Loucy (cell line): ENCODE data around the gene LMTK3.

Experiments
- EZH2phosphoT487 ChIP-seq: fragments of 200-600 bp; IDR thresholded peaks from 2 replicates; pipeline ENCODE4 v1.6.1; 2018; ENCODE audit warnings: antibody characterized with exemption, mild to moderate bottlenecking, moderate library complexity, borderline replicate concordance
- TF ChIP-seq, protein P1 (sequence below): fragments of 200-600 bp; sonication (generic); conservative IDR thresholded peaks from 2 replicates; pipeline ENCODE4 v1.5.1; 2014; ENCODE audit warnings: mild to moderate bottlenecking, antibody characterized with exemption, low read length

DNA sequence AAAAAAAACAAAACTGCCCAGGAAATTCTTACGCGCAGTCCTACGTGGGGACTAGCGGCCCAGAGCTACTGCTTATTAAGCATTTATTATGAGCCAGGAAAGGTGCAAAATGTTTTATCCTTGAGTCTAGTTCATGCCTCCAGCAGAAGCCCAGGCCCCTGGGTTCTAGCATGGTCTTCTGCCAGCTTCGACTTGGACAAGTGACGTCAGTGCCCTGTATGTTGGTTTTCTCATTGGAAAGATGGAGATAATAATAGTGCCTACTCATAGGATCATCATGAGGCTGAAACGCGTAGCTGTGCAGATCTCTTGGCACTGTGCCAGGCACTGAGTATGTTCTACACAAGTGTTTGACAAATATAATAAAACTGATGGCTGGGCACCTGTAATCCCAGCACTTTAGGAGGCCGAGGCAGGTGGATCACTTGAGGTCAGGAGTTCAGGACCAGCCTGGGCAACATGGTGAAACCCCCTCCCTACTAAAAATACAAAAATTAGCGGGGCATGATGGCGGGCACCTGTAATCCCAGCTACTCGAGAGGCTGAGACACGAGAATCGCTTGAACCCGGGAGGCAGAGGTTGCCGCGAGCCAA lies 28.0 kb upstream of the LMTK3 start:
- TF ChIP-seq, protein P1, sequence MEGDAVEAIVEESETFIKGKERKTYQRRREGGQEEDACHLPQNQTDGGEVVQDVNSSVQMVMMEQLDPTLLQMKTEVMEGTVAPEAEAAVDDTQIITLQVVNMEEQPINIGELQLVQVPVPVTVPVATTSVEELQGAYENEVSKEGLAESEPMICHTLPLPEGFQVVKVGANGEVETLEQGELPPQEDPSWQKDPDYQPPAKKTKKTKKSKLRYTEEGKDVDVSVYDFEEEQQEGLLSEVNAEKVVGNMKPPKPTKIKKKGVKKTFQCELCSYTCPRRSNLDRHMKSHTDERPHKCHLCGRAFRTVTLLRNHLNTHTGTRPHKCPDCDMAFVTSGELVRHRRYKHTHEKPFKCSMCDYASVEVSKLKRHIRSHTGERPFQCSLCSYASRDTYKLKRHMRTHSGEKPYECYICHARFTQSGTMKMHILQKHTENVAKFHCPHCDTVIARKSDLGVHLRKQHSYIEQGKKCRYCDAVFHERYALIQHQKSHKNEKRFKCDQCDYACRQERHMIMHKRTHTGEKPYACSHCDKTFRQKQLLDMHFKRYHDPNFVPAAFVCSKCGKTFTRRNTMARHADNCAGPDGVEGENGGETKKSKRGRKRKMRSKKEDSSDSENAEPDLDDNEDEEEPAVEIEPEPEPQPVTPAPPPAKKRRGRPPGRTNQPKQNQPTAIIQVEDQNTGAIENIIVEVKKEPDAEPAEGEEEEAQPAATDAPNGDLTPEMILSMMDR = no peak
- TF ChIP-seq EZH2phosphoT487 = no peak
